GM19023 (cell line): Measurements from ENCODE around the gene YEATS2.
"Not testable (repeated sequence)": the region's sequence is repeated elsewhere in the genome, so short reads cannot be mapped to it uniquely, and the experiment has no call there.

ENCODE experiments used
- ATAC-seq: cut with Tn5 transposase; IDR thresholded peaks from one replicate; pipeline ENCODE4 v1.9.1; 2021; ENCODE audit warnings: mild to moderate bottlenecking, moderate library complexity; ENCODE audit not compliant: unreplicated experiment

Gene YEATS2

DNA sequence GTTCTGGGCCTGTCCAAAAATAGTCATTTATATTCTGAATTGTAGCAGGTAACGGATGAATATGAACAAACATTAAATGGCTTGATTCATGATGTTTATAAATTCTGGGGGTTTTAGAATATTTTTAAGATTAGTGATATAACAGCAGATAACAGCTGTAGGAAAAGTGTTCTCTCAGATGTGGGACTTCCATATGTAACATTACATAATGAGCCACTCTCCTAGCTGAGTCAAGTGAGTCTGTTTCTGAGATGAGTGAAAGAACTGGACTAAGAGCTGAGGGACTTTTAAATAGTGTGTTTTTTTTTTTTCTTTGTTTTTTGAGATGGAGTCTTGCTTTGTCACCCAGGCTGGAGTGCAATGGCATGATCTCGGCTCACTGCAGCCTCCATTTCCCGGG lies 13.9 kb downstream of the YEATS2 start:
- ATAC-seq: no peak

- ATAC-seq: no peak
Measured at GRCh38 chr3:183714622-183715021, 17.0 kb downstream of the YEATS2 start.

DNA sequence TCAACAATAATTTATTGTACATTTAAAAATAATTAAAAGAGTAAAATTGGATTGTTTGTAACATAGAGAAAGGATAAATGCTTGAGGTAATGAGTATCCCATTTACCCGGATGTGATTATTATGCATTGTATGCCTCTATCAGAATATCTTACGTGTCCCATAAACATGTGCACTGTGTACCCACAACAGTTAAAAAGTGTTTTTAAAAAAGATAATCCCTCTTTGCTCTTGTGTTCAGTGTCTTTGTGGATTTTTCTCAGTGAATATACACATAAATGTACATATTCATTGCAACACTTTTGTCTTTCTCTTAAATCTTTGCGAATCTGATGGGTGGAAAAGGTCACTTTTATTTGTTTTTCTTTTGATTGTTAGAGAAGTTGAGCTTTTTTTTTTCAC lies 20.4 kb downstream of the YEATS2 start:
- ATAC-seq: no peak

DNA sequence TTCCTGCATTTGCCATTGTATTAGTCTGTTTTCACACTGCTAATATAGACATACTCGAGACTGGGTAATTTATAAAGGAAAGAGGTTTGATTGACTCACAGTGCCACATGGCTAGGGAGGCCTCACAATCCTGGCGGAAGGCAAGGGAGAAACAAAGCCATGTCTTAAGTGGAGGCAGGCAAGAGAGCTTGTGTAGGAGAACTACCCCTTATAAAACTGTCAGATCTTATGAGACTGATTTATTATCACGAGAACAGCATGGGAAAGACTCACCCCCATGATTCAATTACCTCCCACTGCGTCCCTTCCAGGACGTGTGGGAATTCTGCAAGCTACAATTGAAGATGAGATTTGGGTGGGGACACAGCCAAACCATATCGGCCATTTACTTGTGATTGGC lies 27.8 kb downstream of the YEATS2 start:
- no peak for ATAC-seq

DNA sequence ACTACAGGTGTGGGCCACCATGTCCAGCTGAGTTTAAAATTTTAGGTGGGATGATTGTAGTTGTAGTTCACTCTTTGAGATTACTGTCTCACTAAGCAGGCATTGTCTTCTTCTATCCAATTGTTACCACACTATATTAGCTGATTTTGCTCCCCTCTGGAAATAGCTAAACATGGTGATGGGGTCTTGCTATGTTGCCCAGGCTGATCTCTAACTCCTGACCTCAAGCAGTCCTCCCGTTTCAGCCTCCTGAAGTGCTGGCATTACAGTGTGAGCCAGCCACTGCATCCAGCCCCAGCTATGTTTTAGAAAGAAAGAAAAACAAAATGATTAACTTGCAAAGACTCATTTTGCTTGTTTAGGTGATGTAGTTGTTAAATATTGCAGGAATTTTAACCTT lies 30.6 kb downstream of the YEATS2 start:
- no peak for ATAC-seq

DNA sequence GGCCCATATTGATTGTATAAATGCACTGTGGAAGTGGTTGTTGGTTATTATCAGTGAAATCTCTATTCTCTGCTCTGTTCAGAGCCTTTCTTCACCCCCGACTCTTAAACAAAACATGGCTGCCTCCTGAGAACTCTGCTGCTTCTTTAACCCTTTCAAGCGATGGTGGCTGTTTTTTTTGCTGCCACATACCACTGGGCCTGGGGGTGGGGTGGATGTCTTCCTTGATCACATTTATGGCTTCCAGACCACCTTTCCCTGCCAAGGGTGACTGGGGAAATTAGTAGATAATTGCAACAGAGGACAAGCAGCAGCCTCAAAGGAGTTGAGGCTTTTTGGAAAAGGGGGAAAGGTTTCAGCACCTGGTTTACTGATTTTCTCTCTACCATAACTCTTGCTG lies 32.8 kb downstream of the YEATS2 start:
- ATAC-seq: no peak

- no peak for ATAC-seq
Measured at GRCh38 chr3:183731611-183732010, 34.0 kb downstream of the YEATS2 start.

- no peak for ATAC-seq
Measured at GRCh38 chr3:183733553-183733952, 36.0 kb downstream of the YEATS2 start.

DNA sequence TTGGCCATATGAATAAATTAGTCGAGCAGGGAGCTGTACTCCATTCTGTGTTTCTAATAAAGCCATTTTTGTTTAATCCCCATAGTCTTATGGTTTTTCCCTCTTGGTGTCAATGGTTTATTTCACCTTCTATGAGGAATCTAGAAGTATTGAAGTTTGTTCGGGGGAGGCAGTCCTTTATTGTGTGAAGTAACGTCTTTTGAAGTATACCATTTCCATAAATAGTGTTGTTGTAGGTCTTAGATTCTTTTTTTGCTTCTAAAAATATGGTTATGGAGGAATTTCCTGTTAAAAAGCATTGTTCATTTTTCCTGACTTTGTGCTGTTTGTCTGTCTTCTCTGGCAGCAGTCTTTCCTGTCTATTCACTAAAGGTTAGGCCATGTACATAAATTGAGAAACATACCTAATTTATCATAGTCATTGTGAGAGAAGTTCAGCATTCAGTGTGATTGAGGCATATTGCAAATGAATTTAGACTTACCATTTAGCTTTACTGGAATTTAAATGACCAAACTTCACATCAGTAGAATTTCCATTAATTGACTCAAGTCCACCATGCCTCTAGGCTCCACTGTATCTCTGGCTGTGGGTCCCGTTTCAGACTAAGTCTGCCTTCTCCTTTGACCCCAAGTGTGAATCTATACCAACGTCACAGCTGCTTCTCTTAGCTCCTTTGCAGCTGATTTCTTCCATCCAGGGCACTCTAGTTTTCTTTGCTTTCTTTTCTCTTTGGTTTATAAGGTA lies 37.3 kb downstream of the YEATS2 start:
- ATAC-seq: no peak

DNA sequence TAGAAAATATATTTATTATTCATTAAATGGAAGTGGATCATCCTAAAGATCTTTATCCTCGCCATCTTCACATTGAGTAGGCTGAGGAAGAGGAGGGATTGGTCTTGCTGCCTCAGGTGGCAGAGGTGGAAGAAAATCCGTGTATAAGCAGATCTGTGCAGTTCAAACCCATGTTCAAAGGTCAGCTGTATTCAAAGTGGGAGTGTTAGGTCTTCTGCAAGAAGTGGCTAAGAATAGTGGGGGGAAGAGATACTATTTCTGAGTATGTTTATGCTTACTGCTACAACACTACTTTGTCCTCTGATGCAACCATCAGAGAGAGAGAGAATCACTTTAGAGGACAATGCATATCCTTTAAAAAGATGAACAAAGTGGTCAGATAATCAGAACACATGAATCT lies 39.5 kb downstream of the YEATS2 start:
- ATAC-seq: no peak

GRCh38 chr3:183740154-183740553 lies 42.6 kb downstream of the YEATS2 start:
- ATAC-seq: not testable (repeated sequence)

GRCh38 chr3:183743231-183743630 lies 45.6 kb downstream of the YEATS2 start:
- ATAC-seq: no peak

GRCh38 chr3:183745300-183746098 lies 47.9 kb downstream of the YEATS2 start:
- ATAC-seq: no peak

DNA sequence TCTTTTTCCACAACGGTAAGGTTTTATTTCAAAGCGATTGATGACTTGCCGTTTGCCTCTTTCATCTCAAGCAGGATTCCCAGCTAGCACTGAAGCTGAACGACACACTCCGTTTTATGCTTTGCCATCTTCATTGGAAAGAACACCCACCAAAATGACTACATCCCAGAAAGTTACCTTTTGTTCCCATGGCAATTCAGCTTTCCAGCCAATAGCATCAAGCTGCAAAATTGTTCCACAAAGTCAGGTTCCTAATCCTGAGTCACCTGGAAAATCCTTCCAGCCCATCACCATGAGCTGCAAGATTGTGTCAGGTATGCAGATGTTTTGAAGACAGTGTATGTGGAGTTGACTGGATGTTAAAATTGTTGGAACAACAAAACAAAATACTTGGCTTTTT lies 56.5 kb downstream of the YEATS2 start:
- no peak for ATAC-seq

GRCh38 chr3:183762304-183762703 lies 64.7 kb downstream of the YEATS2 start:
- ATAC-seq: no peak

GRCh38 chr3:183764847-183765731 lies 67.5 kb downstream of the YEATS2 start:
- ATAC-seq: no peak

GRCh38 chr3:183766107-183766506 lies 68.5 kb downstream of the YEATS2 start:
- no peak for ATAC-seq

DNA sequence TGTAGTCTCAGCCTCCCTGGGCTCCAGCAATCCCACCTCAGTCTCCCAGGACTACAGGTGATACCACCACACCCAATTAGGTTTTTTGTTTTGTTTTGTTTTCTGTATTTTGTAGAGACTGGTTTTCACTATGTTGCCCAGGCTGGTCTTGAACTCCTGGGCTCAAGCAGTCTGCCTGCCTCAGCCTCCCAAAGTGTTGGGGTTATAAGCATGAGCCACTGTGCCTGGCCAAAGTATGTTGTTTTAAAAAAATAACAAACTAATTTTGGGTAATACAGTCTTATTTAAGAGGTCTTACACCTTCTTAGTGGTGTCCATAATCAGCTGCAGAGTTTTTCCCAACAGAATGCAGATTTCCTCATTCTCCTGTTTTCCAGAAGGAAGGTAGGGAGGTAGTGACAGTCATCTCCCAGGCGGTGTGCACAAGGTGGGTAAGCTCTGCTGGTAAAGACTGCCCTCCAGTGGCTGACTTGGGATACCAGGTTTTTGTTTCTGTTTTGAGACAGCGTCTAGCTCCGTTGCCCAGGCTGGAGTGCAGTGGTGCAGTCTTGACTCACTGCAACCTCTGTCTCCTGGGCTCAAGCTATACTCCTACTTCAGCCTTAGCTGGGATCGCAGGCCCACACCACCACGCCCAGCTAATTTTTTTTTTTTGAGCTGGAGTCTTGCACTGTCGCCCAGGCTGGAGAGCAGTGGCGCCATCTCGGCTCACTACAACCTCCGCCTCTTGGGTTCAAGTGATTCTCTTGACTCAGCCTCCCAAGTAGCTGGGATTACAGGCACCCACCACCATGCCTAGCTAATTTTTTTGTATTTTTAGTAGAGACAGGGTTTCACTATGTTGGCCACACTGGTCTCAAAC lies 69.4 kb downstream of the YEATS2 start:
- peak; percentile 77 for ATAC-seq

DNA sequence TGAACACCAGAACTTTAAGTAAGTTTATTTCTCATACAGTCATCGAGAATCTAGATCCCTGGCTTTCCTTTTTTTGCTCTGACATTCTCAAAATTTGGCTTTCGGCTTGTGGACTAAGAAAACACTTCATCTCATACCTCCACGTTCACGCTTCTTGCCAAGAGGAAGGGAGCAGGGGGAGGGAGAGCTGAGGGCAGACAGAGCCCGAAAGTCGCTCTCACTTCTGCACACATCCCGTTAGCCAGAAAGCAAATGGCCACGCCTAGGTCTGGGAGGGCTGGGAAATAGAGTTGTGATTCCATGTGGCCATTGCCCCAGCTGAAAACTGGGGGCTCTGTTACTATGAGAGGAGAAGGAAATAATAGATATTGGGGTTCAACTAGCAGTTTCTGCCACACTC lies 70.5 kb downstream of the YEATS2 start:
- ATAC-seq: no peak

DNA sequence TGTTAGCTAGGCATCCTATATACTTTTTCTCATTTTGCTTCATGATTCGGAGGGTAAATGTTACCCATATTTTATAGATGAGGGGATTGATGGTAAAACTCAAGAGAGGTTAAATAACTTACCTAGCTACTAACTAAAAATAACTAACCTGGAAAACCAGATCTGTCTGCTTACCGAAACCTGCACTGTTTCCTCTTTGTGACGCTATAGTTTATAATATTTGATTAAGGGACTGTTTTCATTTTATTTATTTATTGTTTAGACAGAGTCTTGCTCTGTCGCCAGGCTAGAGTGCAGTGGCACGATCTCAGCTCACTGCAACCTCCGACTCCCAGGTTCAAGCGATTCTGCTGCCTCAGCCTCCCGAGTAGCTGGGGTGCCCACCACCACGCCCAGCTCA lies 71.9 kb downstream of the YEATS2 start:
- ATAC-seq: no peak
